ENCODE data around the gene RFPL1. TPM values are rescaled to one million over a fixed set of nuclear protein-coding genes. Genes with fewer than 3 reads are reported as not detected.

The RFPL1 gene
- polyA plus RNA-seq, 1 donor from 2014 or later = not detected

DNA sequence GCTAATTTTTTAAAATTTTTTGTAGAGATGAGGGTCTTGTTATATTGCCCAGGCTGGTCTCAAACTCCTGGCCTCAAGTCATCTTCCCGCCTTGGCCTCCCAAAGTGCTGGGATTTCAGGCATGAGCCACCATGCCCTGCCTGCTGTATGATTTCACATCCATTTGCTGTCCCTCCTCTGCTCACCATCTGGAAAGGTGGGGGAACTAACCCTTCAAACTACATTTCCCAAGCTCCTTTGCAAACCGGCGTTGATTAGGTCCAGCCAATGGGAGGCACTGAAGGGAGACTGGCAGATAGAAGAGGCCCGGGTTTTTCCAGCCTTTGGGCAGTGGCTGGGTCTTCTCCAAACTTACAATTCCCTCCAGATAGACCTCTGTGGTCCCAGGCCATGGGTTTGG lies 19.3 kb downstream of the RFPL1 start:
- Histone ChIP-seq H3K27ac (ENCODE audit: low read length) (no peak overlapping the region), H3K4me2 (ENCODE audit: low read length) (no peak overlapping the region), H3K4me3 (ENCODE audit: low read length) (no peak overlapping the region), H3F3A (ENCODE audit: insufficient read depth, low read length, poor library complexity, severe bottlenecking) (no peaks in the 10 kb centered on the region), H3K9me3 (ENCODE audit: low read length) (no peaks in the 10 kb centered on the region), H3K9me2 (ENCODE audit: insufficient read depth, low read length) (no peaks in the 10 kb centered on the region), H3K79me2 (replicated peaks; ENCODE audit: insufficient read depth, low read length) (no peaks in the 10 kb centered on the region), H3K36me3 (ENCODE audit: insufficient read depth, low read length) (no peaks in the 10 kb centered on the region), H4K20me1 (ENCODE audit: insufficient read depth) (no peaks in the 10 kb centered on the region), H3K9ac (ENCODE audit: low read length) (no peak overlapping the region), H3K27me3 (ENCODE audit: insufficient read depth, low read depth, low read length) (no peaks in the 10 kb centered on the region), H2AFZ (ENCODE audit: low read depth, low read length) (no peak overlapping the region)
- TF ChIP-seq, protein P1, sequence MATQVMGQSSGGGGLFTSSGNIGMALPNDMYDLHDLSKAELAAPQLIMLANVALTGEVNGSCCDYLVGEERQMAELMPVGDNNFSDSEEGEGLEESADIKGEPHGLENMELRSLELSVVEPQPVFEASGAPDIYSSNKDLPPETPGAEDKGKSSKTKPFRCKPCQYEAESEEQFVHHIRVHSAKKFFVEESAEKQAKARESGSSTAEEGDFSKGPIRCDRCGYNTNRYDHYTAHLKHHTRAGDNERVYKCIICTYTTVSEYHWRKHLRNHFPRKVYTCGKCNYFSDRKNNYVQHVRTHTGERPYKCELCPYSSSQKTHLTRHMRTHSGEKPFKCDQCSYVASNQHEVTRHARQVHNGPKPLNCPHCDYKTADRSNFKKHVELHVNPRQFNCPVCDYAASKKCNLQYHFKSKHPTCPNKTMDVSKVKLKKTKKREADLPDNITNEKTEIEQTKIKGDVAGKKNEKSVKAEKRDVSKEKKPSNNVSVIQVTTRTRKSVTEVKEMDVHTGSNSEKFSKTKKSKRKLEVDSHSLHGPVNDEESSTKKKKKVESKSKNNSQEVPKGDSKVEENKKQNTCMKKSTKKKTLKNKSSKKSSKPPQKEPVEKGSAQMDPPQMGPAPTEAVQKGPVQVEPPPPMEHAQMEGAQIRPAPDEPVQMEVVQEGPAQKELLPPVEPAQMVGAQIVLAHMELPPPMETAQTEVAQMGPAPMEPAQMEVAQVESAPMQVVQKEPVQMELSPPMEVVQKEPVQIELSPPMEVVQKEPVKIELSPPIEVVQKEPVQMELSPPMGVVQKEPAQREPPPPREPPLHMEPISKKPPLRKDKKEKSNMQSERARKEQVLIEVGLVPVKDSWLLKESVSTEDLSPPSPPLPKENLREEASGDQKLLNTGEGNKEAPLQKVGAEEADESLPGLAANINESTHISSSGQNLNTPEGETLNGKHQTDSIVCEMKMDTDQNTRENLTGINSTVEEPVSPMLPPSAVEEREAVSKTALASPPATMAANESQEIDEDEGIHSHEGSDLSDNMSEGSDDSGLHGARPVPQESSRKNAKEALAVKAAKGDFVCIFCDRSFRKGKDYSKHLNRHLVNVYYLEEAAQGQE (IDR thresholded peaks at IDR 0.05; ENCODE audit: borderline replicate concordance) = no peak
- TF ChIP-seq EZH2 (IDR thresholded peaks at IDR 0.05; ENCODE audit: borderline replicate concordance, insufficient read depth, low read length, poor library complexity, severe bottlenecking) (no peak), TAF1 (IDR thresholded peaks at IDR 0.05; ENCODE audit: low read depth) (no peak), SMC3 (conservative IDR thresholded peaks at IDR 0.05; ENCODE audit: poor library complexity) (no peak), POLR2AphosphoS5 (IDR thresholded peaks at IDR 0.05) (no peak), RAD21 (conservative IDR thresholded peaks at IDR 0.05) (no peak), EP300 (conservative IDR thresholded peaks at IDR 0.05; ENCODE audit: poor library complexity, severe bottlenecking) (no peak), MXI1 (conservative IDR thresholded peaks at IDR 0.05; ENCODE audit: poor library complexity, severe bottlenecking) (no peak)
- TF ChIP-seq, protein P2, sequence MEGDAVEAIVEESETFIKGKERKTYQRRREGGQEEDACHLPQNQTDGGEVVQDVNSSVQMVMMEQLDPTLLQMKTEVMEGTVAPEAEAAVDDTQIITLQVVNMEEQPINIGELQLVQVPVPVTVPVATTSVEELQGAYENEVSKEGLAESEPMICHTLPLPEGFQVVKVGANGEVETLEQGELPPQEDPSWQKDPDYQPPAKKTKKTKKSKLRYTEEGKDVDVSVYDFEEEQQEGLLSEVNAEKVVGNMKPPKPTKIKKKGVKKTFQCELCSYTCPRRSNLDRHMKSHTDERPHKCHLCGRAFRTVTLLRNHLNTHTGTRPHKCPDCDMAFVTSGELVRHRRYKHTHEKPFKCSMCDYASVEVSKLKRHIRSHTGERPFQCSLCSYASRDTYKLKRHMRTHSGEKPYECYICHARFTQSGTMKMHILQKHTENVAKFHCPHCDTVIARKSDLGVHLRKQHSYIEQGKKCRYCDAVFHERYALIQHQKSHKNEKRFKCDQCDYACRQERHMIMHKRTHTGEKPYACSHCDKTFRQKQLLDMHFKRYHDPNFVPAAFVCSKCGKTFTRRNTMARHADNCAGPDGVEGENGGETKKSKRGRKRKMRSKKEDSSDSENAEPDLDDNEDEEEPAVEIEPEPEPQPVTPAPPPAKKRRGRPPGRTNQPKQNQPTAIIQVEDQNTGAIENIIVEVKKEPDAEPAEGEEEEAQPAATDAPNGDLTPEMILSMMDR (IDR thresholded peaks at IDR 0.05; ENCODE audit: poor library complexity, severe bottlenecking) = no peak

DNA sequence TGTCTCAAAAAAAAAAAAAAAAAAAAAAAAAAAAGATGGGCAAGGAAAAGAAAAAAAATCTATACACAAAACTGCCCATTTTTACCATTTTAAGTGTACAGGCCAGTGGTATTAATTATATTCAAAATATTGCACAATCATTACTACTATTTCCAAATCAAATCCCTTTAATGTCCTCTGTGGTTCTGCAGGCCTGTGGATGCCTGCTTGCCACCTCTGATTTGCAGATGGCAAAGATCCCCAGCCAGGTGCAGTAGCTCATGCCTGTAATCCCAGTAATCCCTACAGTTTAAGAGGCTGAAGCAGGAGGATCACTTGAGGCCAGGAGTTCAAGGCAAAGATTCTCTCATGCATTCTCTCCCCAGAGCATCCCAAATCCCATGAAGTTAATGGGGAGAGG lies 20.2 kb downstream of the RFPL1 start:
- TF ChIP-seq MXI1 (conservative IDR thresholded peaks at IDR 0.05; ENCODE audit: poor library complexity, severe bottlenecking) = no peak
- no peak for TF ChIP-seq SMC3 (conservative IDR thresholded peaks at IDR 0.05; ENCODE audit: poor library complexity)
- TF ChIP-seq RAD21 (conservative IDR thresholded peaks at IDR 0.05) = no peak
- TF ChIP-seq, protein P2 (IDR thresholded peaks at IDR 0.05; ENCODE audit: poor library complexity, severe bottlenecking) = no peak
- no peak for TF ChIP-seq TAF1 (IDR thresholded peaks at IDR 0.05; ENCODE audit: low read depth)
- TF ChIP-seq, protein P1 (IDR thresholded peaks at IDR 0.05; ENCODE audit: borderline replicate concordance) = no peak
- no peak for TF ChIP-seq POLR2AphosphoS5 (IDR thresholded peaks at IDR 0.05)
- no peak for TF ChIP-seq EZH2 (IDR thresholded peaks at IDR 0.05; ENCODE audit: borderline replicate concordance, insufficient read depth, low read length, poor library complexity, severe bottlenecking)
- TF ChIP-seq EP300 (conservative IDR thresholded peaks at IDR 0.05; ENCODE audit: poor library complexity, severe bottlenecking) = no peak
- H3K79me2 ChIP-seq (replicated peaks; ENCODE audit: insufficient read depth, low read length) = no peaks in the 10 kb centered on the region
- H3K9ac ChIP-seq (ENCODE audit: low read length) = no peak overlapping the region

More for the DNA sequence above, 20.2 kb downstream of the RFPL1 start:
- Histone ChIP-seq H2AFZ (ENCODE audit: low read depth, low read length) (no peak overlapping the region), H4K20me1 (ENCODE audit: insufficient read depth) (no peaks in the 10 kb centered on the region), H3K9me2 (ENCODE audit: insufficient read depth, low read length) (no peaks in the 10 kb centered on the region), H3K4me2 (ENCODE audit: low read length) (no peak overlapping the region), H3K4me3 (ENCODE audit: low read length) (no peak overlapping the region), H3K36me3 (ENCODE audit: insufficient read depth, low read length) (no peaks in the 10 kb centered on the region), H3K27me3 (ENCODE audit: insufficient read depth, low read depth, low read length) (no peaks in the 10 kb centered on the region), H3F3A (ENCODE audit: insufficient read depth, low read length, poor library complexity, severe bottlenecking) (no peaks in the 10 kb centered on the region), H3K27ac (ENCODE audit: low read length) (no peak overlapping the region), H3K9me3 (ENCODE audit: low read length) (no peaks in the 10 kb centered on the region)
